ENCODE measurements around the gene PITX2. TPM values are rescaled to one million over a fixed set of nuclear protein-coding genes. Genes with fewer than 3 reads are reported as not detected.

Gene PITX2
- total RNA-seq, 1 donor from 2014 or later, result 0.29 TPM

DNA sequence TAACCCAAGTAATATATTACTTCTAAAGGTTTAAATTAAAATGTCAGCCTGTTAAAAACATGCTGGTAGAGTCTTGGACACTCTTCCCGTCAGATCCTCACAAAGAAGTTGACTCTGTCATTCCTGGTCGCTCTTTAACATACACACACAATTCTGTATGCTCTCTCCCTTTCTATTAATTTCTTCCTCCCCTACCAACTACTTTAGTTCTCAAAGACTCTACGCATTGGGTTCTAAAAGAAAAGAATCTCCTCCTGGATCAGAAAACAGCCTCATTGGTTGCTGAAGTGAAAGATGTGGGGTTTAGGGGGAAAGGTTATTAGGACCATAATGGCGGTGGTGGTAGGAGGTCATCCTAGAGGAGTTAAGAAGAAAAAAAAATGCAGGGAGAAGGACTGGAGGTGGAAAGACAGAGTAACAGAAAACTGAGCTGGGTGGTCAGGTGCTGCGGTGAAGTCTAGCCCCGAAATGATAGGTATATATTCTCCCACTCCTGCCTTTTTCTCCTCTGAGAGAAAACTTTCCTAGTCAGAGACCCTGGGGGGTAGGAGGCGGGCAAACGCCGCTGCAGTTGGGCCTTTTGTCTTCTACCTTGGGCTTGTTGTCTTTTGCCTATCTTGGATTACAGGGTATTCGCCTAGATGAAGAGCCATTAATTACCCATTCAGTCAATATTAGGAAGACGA, 5.2 kb upstream of the PITX2 start:
- TF ChIP-seq, protein P1, sequence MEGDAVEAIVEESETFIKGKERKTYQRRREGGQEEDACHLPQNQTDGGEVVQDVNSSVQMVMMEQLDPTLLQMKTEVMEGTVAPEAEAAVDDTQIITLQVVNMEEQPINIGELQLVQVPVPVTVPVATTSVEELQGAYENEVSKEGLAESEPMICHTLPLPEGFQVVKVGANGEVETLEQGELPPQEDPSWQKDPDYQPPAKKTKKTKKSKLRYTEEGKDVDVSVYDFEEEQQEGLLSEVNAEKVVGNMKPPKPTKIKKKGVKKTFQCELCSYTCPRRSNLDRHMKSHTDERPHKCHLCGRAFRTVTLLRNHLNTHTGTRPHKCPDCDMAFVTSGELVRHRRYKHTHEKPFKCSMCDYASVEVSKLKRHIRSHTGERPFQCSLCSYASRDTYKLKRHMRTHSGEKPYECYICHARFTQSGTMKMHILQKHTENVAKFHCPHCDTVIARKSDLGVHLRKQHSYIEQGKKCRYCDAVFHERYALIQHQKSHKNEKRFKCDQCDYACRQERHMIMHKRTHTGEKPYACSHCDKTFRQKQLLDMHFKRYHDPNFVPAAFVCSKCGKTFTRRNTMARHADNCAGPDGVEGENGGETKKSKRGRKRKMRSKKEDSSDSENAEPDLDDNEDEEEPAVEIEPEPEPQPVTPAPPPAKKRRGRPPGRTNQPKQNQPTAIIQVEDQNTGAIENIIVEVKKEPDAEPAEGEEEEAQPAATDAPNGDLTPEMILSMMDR (IDR thresholded peaks at IDR 0.05; ENCODE audit: insufficient read depth, low read length, poor library complexity, severe bottlenecking), result no peak
- no peak overlapping the region for H3K4me3 ChIP-seq (ENCODE audit: low read depth, low read length)
- DNase-seq (ENCODE audit: low read depth), result no peak
- no peaks in the 10 kb centered on the region for H3K36me3 ChIP-seq (ENCODE audit: control insufficient read depth, insufficient read depth, low read length)
- peaks cover 90% of the 10 kb centered on the region for H3K27me3 ChIP-seq (ENCODE audit: control insufficient read depth, insufficient read depth, low read length)

DNA sequence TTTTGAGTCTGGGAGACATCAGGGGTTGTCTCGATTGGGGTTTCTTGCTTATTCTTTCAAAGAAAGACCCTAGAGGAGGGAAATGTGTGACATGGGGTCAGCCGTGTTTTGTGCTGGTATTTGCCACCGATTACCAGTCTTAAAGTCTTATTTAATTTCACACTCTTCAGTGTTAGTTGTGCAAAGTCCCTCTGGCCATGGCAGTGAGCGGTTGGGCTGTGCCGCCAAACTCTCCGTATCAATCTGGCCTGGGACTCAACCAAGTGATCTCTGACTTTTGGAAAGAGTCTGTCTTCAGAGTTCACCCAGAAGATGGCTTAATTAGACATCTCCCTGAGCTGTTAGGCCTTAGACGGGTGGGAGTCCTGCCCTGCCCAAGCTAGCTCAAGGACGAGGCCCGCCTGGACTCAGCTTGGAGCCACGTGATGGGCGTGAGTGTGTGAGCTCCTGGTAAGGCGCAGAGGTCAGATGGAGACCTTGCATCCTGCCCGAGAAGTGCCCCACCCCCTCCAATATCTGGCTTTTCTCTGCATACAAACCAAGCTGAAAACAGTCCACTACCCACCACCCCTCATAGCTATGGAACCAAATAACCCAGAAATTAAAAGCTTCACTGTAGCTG, 3.8 kb upstream of the PITX2 start:
- H3K27me3 ChIP-seq (ENCODE audit: control insufficient read depth, insufficient read depth, low read length), result peaks cover 91% of the 10 kb centered on the region
- H3K36me3 ChIP-seq (ENCODE audit: control insufficient read depth, insufficient read depth, low read length), result no peaks in the 10 kb centered on the region
- H3K4me3 ChIP-seq (ENCODE audit: low read depth, low read length), result no peak overlapping the region
- no peak for DNase-seq (ENCODE audit: low read depth)
- TF ChIP-seq, protein P1 (IDR thresholded peaks at IDR 0.05; ENCODE audit: insufficient read depth, low read length, poor library complexity, severe bottlenecking), result no peak

DNA sequence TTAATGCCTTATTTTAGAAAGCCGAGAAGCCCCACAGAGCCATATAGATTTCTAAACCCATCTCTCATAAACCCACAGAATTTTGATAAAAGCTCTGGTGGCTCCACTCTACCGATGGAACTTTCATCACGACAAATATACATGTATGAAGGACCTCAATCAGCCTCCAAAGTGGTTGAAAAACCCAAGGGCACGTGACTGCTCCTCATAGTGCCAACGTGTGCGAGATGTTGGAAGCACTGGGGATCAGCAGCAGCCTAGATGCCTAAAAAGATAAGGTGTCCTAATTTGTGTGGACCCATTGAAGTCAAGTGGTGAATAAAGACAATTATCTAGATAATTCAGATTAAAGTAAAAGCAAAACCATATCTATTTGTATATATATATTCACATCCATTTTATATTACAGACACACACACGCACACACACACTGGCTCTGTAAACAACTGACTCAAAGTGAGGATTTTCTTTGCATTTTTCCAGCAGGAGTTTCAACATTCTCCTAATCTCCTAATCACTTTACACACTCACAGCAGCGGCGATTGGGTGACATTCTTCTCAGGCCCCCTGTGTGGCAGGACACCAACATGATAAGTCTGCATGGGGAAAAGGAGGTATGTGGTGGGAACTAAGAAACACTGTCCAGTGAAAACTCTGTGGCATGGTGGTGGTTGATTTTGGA, 2.8 kb upstream of the PITX2 start:
- Histone ChIP-seq H3K36me3 (ENCODE audit: control insufficient read depth, insufficient read depth, low read length) (no peaks in the 10 kb centered on the region), H3K4me3 (ENCODE audit: low read depth, low read length) (no peak overlapping the region), H3K27me3 (ENCODE audit: control insufficient read depth, insufficient read depth, low read length) (peaks cover 92% of the 10 kb centered on the region)
- TF ChIP-seq, protein P1 (IDR thresholded peaks at IDR 0.05; ENCODE audit: insufficient read depth, low read length, poor library complexity, severe bottlenecking), result no peak
- no peak for DNase-seq (ENCODE audit: low read depth)

DNA sequence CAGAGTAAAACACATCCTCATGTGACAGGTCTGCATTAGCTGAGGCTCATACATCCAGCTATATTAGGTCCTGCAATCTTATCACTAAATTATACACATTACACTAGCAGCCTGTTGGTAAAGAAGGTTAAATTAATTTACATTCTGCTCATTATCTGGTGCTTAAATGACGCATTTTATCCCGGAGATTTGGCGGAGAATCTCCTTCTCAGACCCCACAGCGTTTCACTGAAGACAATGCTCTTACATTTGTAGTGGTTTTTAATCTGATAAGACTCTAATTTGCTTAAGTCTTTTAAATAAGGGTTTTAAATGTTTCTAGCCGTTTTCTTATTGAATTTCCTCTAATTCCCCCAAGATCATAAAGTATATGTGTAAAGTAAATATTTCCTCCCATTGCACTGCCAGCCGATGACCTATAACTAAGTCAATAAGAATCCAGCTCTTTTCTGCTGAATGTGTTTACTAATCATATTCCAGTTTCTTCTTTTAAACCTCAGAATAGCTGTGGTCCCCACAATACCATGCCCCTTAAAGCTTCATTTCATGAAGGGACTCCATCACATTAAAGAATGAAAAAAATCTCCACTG, 2.1 kb upstream of the PITX2 start:
- Histone ChIP-seq H3K36me3 (ENCODE audit: control insufficient read depth, insufficient read depth, low read length) (no peaks in the 10 kb centered on the region), H3K4me3 (ENCODE audit: low read depth, low read length) (no peak overlapping the region), H3K27me3 (ENCODE audit: control insufficient read depth, insufficient read depth, low read length) (peaks cover 92% of the 10 kb centered on the region)
- no peak for DNase-seq (ENCODE audit: low read depth)
- TF ChIP-seq, protein P1 (IDR thresholded peaks at IDR 0.05; ENCODE audit: insufficient read depth, low read length, poor library complexity, severe bottlenecking), result no peak

DNA sequence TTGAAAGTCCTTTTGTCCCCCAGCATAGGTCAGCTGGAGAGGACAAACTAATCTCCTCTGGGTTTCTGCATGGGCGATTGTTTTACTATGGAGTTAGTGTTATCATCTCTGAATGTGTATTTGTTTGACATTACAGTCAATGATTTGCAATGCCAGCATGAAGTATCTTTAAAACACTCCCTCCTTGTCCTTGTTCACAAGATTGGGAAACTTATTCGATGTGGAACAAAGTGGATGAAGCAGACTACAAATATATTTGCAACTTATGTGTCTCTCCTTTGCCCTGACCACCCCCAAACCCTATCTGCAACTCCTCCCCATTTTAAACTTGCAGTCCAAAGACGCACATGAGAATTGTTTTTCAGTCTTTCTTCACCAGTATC, 1.5 kb upstream of the PITX2 start:
- TF ChIP-seq, protein P1 (IDR thresholded peaks at IDR 0.05; ENCODE audit: insufficient read depth, low read length, poor library complexity, severe bottlenecking), result no peak
- no peak overlapping the region for H3K4me3 ChIP-seq (ENCODE audit: low read depth, low read length)
- H3K27me3 ChIP-seq (ENCODE audit: control insufficient read depth, insufficient read depth, low read length), result peaks cover 92% of the 10 kb centered on the region
- H3K36me3 ChIP-seq (ENCODE audit: control insufficient read depth, insufficient read depth, low read length), result no peaks in the 10 kb centered on the region
- no peak for DNase-seq (ENCODE audit: low read depth)
